GM18505 (cell line): Measurements from ENCODE around the gene DNAJB6.

Source experiments
- ATAC-seq: cut with Tn5 transposase; IDR thresholded peaks from one replicate; pipeline ENCODE4 v1.9.1; 2021; ENCODE audit not compliant: unreplicated experiment
- POLR2A ChIP-seq: IDR thresholded peaks from 4 replicates; pipeline ENCODE4 v1.6.1; 2011; ENCODE audit warnings: borderline replicate concordance; ENCODE audit not compliant: insufficient read depth, insufficient read length; ENCODE audit errors: extremely low read depth

The DNAJB6 gene

DNA sequence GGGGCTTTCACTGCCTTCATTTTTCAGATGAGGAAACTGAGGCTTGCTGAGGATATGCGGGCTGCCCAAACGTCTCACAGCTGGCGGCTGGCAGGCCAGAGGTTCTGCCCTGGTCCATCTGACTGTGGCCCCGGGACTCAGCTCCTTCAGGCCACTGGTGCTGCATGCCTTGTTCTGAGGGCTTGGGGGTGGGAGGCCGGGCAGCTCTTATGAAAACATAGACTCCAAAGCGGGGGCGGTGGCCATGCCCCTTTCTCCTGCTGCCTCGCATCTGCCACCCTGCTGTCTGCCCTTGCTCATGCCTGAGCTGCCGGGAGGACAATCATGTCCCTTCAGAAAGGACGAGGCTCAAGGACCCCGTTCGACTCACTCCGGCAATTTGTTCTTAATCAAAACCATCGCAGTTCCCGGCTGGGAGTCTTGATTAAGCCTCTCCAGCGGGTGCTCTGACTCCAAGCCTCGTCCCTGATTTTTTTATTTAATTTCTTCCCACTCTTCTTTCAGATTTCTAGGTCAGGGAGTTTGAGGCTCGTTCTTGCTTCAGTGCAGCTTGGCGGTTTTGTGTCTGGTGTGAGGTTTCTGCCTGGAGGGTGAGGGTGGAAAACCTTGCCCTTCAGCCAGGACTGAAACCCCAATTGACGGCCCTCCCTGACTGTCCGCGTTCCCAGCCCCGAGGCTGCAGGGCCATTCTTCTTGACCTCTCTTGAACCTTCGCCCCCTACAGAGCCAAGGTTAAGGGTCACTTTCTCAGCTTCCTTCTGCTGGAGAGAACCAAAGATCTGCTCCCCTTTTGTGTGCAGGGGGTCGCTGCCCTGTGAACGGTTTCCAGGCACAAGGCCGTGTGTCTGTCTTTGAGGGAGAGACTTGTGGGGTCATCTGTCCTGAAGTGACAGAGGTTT, 120.8 kb downstream of the DNAJB6 start:
- no peak for ATAC-seq
- no peak for TF ChIP-seq POLR2A

DNA sequence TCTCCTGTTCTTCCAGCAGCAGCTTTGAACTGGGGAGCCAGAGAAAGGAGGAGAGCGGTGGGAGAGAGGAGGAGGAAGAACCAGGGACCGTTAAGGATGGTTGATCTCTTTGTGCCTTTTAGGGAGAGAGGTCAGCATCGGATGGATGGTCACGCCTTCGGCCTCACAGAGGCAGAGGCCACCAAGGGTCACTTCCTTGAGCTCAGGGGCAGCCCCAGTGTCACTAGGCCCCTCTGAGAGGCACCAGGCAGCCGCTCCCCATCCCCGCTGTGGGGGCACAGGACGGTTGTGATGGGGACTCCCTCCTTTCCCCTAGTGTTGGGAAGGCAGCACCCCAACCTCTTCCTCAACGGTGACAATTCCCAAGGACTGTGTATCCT, 121.4 kb downstream of the DNAJB6 start:
- ATAC-seq, result no peak
- TF ChIP-seq POLR2A, result no peak

DNA sequence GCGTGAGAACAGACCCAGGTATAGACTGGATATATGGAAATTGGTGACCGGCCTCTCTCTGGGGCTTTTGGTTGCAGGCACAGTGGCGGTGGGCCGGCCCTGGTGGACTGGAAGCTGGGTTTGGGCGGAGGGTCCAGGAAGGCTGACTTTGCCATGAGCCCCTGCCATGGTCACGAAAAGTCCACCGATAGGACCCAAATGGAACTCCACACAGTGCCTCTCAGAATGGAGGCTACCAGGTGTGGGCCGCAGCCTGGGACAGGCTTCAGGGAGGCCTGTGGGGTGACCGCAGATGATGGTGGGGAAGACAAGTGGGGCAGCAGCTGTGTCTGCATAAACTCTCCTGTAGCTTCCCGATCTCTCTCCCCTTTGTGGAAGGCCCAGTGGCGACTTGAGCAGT, 123.2 kb downstream of the DNAJB6 start:
- TF ChIP-seq POLR2A, result no peak
- no peak for ATAC-seq

- ATAC-seq, result no peak
- TF ChIP-seq POLR2A, result no peak
These were observed 123.9 kb downstream of the DNAJB6 start for GRCh38 chr7:157460721-157461120.

- no peak for TF ChIP-seq POLR2A
- ATAC-seq, result no peak
These were observed 125.0 kb downstream of the DNAJB6 start for GRCh38 chr7:157461573-157462418.

DNA sequence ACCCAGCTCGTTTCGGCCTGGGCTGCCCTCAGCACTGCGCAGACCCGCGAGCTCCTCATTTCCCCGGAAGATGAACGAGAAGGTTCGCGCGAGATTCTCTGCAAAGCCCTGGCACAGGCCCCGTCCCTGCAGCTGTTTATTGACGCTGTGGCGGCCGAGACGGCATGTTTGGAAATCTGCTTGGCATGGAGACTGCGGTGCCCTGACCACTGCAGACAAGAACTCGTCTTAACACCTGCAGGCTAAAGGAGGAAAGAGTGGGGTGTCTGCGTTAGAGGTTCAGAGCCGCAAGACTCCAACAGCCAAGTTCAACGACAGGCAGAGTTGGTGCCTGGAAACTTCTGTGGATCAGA, 125.6 kb downstream of the DNAJB6 start:
- no peak for ATAC-seq
- TF ChIP-seq POLR2A, result no peak

DNA sequence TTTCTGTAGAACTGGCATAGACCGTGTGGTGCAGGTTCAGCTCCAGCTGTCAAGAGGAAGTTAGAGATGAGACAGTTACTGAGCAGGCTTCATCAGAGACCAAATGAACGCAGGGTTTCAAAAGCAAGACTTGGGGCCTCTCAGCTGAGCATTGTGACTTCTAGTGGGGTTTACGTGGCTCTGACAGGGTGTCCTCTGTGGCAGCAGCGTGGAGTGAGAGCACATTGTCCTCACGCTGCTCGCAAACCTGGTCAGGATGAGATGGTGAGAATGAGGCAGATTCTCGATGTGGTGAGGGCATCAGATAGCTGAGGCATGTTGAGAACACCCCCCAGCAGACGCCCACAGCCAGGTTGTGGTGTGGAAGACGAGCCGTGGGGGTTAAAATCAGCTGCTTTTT, 126.0 kb downstream of the DNAJB6 start:
- ATAC-seq, result no peak
- no peak for TF ChIP-seq POLR2A

GRCh38 chr7:157463245-157463644, 126.4 kb downstream of the DNAJB6 start:
- no peak for ATAC-seq
- TF ChIP-seq POLR2A, result no peak

DNA sequence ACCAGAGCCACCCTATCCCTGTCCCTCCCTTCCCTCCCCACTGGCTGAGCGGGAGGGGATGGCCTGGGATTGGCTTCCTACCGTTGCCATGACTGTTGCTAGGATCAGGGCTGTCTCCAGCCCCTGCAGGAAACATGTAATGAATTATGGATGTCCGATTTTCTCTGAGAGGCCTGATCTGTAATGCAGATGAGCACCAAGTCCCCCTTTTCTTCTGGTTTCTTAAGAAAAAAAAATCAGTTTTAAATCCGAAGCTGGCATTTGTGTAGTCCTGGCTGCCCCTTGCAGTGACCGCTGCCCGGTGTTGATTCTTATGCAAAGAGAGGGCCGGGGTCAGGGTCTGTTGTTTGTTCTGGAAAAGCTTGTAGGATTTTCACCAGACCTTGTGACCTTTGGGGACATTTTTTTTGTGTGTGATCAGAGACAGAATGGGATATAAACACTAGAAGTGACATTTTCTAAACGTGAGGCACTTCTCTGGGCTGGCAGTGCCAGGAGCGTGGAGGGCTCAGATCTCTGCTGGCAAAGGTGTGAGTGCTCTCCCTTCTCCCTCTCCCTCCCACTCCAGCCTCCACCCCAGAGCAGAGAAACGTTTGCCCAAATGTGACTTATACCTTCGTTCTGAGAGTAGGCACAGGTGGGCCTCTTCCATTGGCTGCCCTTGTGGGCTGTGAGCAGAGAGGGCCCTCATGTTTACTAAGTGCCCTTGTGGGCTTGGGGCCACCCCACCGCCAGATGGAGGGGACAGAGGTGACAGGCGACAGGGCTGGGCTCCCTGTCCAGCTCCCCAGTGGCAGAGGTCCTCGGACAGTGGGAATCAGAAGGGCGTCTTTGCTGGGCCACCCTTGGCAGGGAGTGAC, 127.5 kb downstream of the DNAJB6 start:
- TF ChIP-seq POLR2A, result no peak
- no peak for ATAC-seq

- ATAC-seq, result no peak
- no peak for TF ChIP-seq POLR2A
These were observed 128.4 kb downstream of the DNAJB6 start for GRCh38 chr7:157464971-157465886.

GRCh38 chr7:157465891-157466866, 129.4 kb downstream of the DNAJB6 start:
- no peak for ATAC-seq
- TF ChIP-seq POLR2A, result no peak
